ENCODE measurements around the gene ATP11B.

Gene ATP11B

DNA sequence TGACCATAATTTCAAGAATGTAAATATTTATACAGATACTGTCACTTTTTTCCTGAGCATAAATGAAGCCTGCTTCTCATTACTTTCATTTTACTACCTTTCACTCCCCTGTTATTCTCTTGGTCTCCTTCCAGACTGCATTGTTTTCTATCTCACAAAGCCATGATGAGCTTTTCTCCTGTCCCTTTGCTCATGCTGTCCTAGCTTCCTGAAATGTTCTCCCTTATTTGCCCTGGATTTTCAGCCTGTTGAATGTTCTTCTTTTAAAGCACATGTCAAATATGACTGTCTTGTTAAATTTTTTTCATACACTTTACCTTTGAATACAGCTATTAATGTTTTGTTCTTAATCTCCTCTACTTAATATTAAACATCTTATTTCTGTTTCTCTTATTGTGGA lies 31.7 kb downstream of the ATP11B start:
- DNase-seq (ENCODE audit: low read depth) = no peak
- H3K4me3 ChIP-seq (ENCODE audit: control insufficient read depth, low read depth, low read length) = no peak overlapping the region
- no peak for TF ChIP-seq CTCF (IDR thresholded peaks at IDR 0.05; ENCODE audit: control insufficient read depth, insufficient read depth, low read depth, low read length, missing control alignments)

GRCh38 chr3:182829761-182830405 lies 36.6 kb downstream of the ATP11B start:
- H3K4me3 ChIP-seq (ENCODE audit: control insufficient read depth, low read depth, low read length) = no peak overlapping the region
- no peak for TF ChIP-seq CTCF (IDR thresholded peaks at IDR 0.05; ENCODE audit: control insufficient read depth, insufficient read depth, low read depth, low read length, missing control alignments)
- no peak for DNase-seq (ENCODE audit: low read depth)

DNA sequence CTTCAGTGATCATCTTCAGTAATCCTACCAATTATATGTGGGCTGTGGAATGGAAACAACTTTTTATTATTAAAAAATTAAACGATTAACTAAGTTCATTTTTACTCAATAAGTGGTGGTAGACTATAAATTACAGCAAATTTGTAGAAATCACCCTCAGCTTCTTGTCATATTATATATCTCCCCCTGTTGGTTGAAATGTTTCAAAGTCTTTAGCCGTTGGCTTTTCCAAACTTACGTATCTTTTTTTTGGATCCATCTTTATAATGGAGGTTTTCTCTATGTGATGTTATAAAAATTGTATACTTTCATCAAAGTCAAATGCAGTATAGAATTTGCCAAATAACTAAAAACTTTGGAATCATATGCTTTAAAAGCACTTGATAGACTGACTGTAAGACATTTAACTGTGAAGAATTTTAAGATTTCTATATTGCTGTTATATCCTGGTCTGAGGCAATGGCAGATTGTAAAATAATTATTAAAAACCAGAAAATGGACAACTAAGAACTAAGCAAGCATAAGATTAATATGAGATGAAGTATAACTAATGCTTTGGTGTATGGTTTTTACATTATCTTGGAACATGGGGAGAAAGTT lies 44.7 kb downstream of the ATP11B start:
- peak; percentile 39 for TF ChIP-seq CTCF (IDR thresholded peaks at IDR 0.05; ENCODE audit: control insufficient read depth, insufficient read depth, low read depth, low read length, missing control alignments)
- no peak overlapping the region for H3K4me3 ChIP-seq (ENCODE audit: control insufficient read depth, low read depth, low read length)
- peak; percentile 8 for DNase-seq (ENCODE audit: low read depth)

- H3K4me3 ChIP-seq (ENCODE audit: control insufficient read depth, low read depth, low read length) = no peak overlapping the region
- TF ChIP-seq CTCF (IDR thresholded peaks at IDR 0.05; ENCODE audit: control insufficient read depth, insufficient read depth, low read depth, low read length, missing control alignments) = no peak
- DNase-seq (ENCODE audit: low read depth) = no peak
Observed at GRCh38 chr3:182843478-182843877, 50.2 kb downstream of the ATP11B start.

DNA sequence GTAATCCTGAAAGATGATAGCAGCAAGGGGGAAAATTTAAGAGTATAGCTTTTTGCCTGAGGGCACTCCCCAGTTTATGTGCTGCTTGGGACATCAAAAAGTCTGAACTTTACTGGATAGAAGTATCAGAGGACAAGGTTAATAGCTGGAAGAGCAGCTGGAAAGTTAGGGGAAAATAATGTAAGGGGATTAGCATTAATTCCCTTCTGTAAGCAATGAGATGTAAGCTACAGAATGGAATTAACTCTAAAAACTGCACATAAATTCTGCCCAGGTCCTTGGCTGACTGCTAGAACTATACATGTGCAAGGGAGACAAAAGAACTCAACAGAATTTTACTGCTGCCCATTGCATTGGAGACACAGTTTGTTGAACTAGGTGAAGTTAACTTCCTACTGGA lies 55.6 kb downstream of the ATP11B start:
- DNase-seq (ENCODE audit: low read depth) = no peak
- H3K4me3 ChIP-seq (ENCODE audit: control insufficient read depth, low read depth, low read length) = no peak overlapping the region
- no peak for TF ChIP-seq CTCF (IDR thresholded peaks at IDR 0.05; ENCODE audit: control insufficient read depth, insufficient read depth, low read depth, low read length, missing control alignments)

DNA sequence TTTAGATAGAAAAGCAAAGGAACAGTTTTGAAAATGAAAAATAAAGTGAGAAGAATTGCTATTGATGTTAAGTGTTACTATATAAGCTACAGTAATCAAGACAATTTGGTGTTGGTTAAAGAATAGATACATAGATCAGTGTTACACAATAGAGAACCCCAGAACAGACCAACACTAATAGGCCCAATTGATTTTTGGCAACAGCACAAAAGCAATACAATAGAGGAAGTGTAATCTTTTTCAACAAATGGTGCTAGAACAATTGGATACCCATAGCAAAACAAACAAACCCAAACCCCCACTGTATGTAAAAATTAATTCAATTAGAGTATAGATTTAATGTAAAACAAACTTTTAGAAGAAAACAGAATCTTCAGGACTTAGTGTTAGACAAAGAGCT lies 61.8 kb downstream of the ATP11B start:
- DNase-seq (ENCODE audit: low read depth) = no peak
- no peak for TF ChIP-seq CTCF (IDR thresholded peaks at IDR 0.05; ENCODE audit: control insufficient read depth, insufficient read depth, low read depth, low read length, missing control alignments)

More for the DNA sequence above, 61.8 kb downstream of the ATP11B start:
- H3K4me3 ChIP-seq (ENCODE audit: control insufficient read depth, low read depth, low read length) = no peak overlapping the region

All from AG09309 (cell line).